GM12878 (cell line): ENCODE measurements around the gene PRM3. TPM values are rescaled to one million over a fixed set of nuclear protein-coding genes. Genes with fewer than 3 reads are reported as not detected.

ENCODE experiments used
- ATAC-seq: fragments of 200-7000 bp; cut with Tn5 transposase; 3 replicates; pipeline ENCODE4 v1.9.1; 2020; ENCODE audit warnings: mild to moderate bottlenecking, moderate library complexity
- BruUV-seq: library from RNA; stranded (reverse); fragments of 400-500 nt; replicated peaks from 2 replicates; lab custom pipeline; 2021; lab: Mats Ljungman, UMichigan
- CTCF ChIA-PET: fragments of 300-600 bp; sonication (Branson Sonifier 250); formaldehyde crosslinking; extraction: SDS; loops from one replicate; lab custom pipeline; 2021; ENCODE audit warnings: inconsistent platforms; lab: Yijun Ruan, JAX
- POLR2A ChIA-PET: fragments of 350-600 bp; formaldehyde crosslinking; extraction: SDS; loops from one replicate; lab custom pipeline; 2021; ENCODE audit warnings: inconsistent platforms; lab: Charles Lee
- RAD21 ChIA-PET: fragments of 300-600 bp; sonication (Branson Sonifier 250); formaldehyde crosslinking; loops from one replicate; lab custom pipeline; 2023; ENCODE audit warnings: antibody characterized with exemption; ENCODE audit not compliant: unreplicated experiment; lab: Charles Lee
- SMC1A ChIA-PET: fragments of 300-600 bp; sonication (Branson Sonifier 250); formaldehyde crosslinking; loops from one replicate; lab custom pipeline; 2023; ENCODE audit not compliant: unreplicated experiment, uncharacterized antibody; lab: Charles Lee
- DNase-seq: peaks from one replicate; pipeline ENCODE4 v3.0.0-alpha.2; 2011; ENCODE audit warnings: low read depth, low spot score
- FAIRE-seq: peaks from 3 replicates; lab custom pipeline; 2011; peaks lifted over from hg19 to GRCh38; lab: Jason Lieb, UNC
- H2AFZ ChIP-seq: 2 replicates; pipeline ENCODE4 v1.6.0; 2011; ENCODE audit warnings: low read depth, low read length, control low read depth; ENCODE audit not compliant: control insufficient read depth
- H3K27ac ChIP-seq: 2 replicates; pipeline ENCODE4 v1.5.1; 2011; ENCODE audit warnings: control low read depth; ENCODE audit not compliant: control insufficient read depth, insufficient read depth
- H3K27me3 ChIP-seq, 2 experiments: replicated peaks in 1 of 2; 2 replicates each; pipeline versions ENCODE4 v1.6.0 to v1.6.1; 2011; ENCODE audit warnings: low read length in 1 of 2; ENCODE audit not compliant: control insufficient read depth in 2 of 2, insufficient read depth in 2 of 2
- H3K36me3 ChIP-seq, 2 experiments: 2 replicates each; pipeline ENCODE4 v1.5.1; 2011; ENCODE audit warnings: low read length in 1 of 2; ENCODE audit not compliant: control insufficient read depth in 2 of 2, insufficient read depth in 2 of 2
- H3K4me1 ChIP-seq: 2 replicates; pipeline ENCODE4 v1.6.1; 2011; ENCODE audit warnings: mild to moderate bottlenecking, low read length, moderate library complexity, mixed read lengths; ENCODE audit not compliant: control insufficient read depth, insufficient read depth
- H3K4me2 ChIP-seq: 2 replicates; pipeline ENCODE4 v1.6.0; 2011; ENCODE audit warnings: control low read depth; ENCODE audit not compliant: control insufficient read depth, insufficient read depth
- H3K4me3 ChIP-seq: fragments of 200-600 bp; sonication (generic); 2 replicates; pipeline ENCODE4 v1.5.1; 2016
- H3K79me2 ChIP-seq: 2 replicates; pipeline ENCODE4 v1.6.0; 2011; ENCODE audit warnings: low read length; ENCODE audit not compliant: control insufficient read depth, insufficient read depth
- H3K9ac ChIP-seq: 2 replicates; pipeline ENCODE4 v1.8.0; 2011; ENCODE audit warnings: low read length, control low read depth, mixed read lengths; ENCODE audit not compliant: control insufficient read depth, insufficient read depth
- H3K9me3 ChIP-seq: replicated peaks from 3 replicates; pipeline ENCODE4 v1.5.1; 2011; ENCODE audit warnings: mild to moderate bottlenecking, low read length; ENCODE audit not compliant: control insufficient read depth, insufficient read depth
- H4K20me1 ChIP-seq: 2 replicates; pipeline ENCODE4 v1.6.0; 2011; ENCODE audit not compliant: control insufficient read depth, insufficient read depth
- BCLAF1 ChIP-seq: fragments of 450-650 bp; IDR thresholded peaks from 2 replicates; pipeline ENCODE4 v1.6.1; 2017; ENCODE audit warnings: antibody characterized with exemption, mild to moderate bottlenecking, moderate library complexity
- CHD1 ChIP-seq: IDR thresholded peaks from 2 replicates; pipeline ENCODE4 v1.6.1; 2012; ENCODE audit warnings: low read depth, low read length, improper control_type of control experiment
- CHD4 ChIP-seq: fragments of 200-600 bp; sonication (generic); IDR thresholded peaks from 2 replicates; pipeline ENCODE4 v1.6.1; 2016; ENCODE audit warnings: mild to moderate bottlenecking
- DPF2 ChIP-seq: fragments of 450-650 bp; IDR thresholded peaks from 2 replicates; pipeline ENCODE4 v1.6.1; 2017; ENCODE audit warnings: mild to moderate bottlenecking
- ESRRA ChIP-seq: IDR thresholded peaks from 2 replicates; pipeline ENCODE4 v1.6.1; 2012; ENCODE audit warnings: mild to moderate bottlenecking, low read length, improper control_type of control experiment
- HDGF ChIP-seq: fragments of 450-650 bp; IDR thresholded peaks from 2 replicates; pipeline ENCODE4 v1.6.1; 2016; ENCODE audit warnings: antibody characterized with exemption
- IKZF1 ChIP-seq: fragments of 450-650 bp; conservative IDR thresholded peaks from 2 replicates; pipeline ENCODE4 v1.6.1; 2017; ENCODE audit warnings: antibody characterized with exemption, mild to moderate bottlenecking
- IKZF2 ChIP-seq, 2 experiments: fragments of 450-650 bp; IDR thresholded peaks; 2 replicates each; pipeline ENCODE4 v1.6.1; 2017; ENCODE audit warnings: mild to moderate bottlenecking in 2 of 2, moderate library complexity in 2 of 2
- KDM1A ChIP-seq: fragments of 200-600 bp; sonication (generic); IDR thresholded peaks from 2 replicates; pipeline ENCODE4 v1.6.1; 2016; ENCODE audit warnings: borderline replicate concordance
- MTA3 ChIP-seq: IDR thresholded peaks from 2 replicates; pipeline ENCODE4 v1.6.1; 2012; ENCODE audit warnings: low read length, inconsistent platforms, borderline replicate concordance
- NR2C2 ChIP-seq: IDR thresholded peaks from 2 replicates; pipeline ENCODE4 v1.6.1; 2011; ENCODE audit warnings: borderline replicate concordance, low read depth; ENCODE audit not compliant: control insufficient read depth, insufficient read length
- RAD51 ChIP-seq: fragments of 450-650 bp; IDR thresholded peaks from 2 replicates; pipeline ENCODE4 v1.6.1; 2016; ENCODE audit warnings: moderate library complexity, mild to moderate bottlenecking, inconsistent platforms
- SMAD1 ChIP-seq: fragments of 450-650 bp; IDR thresholded peaks from 2 replicates; pipeline ENCODE4 v1.6.1; 2018; ENCODE audit warnings: mild to moderate bottlenecking, low read depth; ENCODE audit not compliant: partially characterized antibody
- ZNF217 ChIP-seq: fragments of 450-650 bp; IDR thresholded peaks from 2 replicates; pipeline ENCODE4 v1.6.1; 2017; ENCODE audit warnings: antibody characterized with exemption, mild to moderate bottlenecking
- WGBS: methylation state at CpG from one replicate; pipeline ENCODE4 v1.1.6; 2016; ENCODE audit warnings: low lambda C conversion rate; ENCODE audit not compliant: insufficient replicate concordance, insufficient coverage; ENCODE audit errors: missing lambda C conversion rate; 5-methylcytosine and 5-hydroxymethylcytosine counted together
- in situ Hi-C: fragments of 300-500 bp; cut with MboI; formaldehyde crosslinking; loops from 9 replicates; pipeline ENCODE4 v1.14.3; 2018; ENCODE audit warnings: mixed read lengths
- intact Hi-C: fragments of 100-400 bp; cut with micrococcal nuclease; formaldehyde crosslinking; loops from one replicate; pipeline ENCODE4 v1.14.2; 2022; ENCODE audit not compliant: unreplicated experiment
- polyA plus RNA-seq, 11 experiments: library from polyadenylated mRNA; depleted of rRNA in 4 of 11; unstranded in 6 of 11; stranded (reverse) in 5 of 11; fragments of >200 nt; fragmentation: Nextera tagmentation in 4 of 11; fragmentation: Illumina TruSeq in 1 of 11; extraction: Ambion mirVana in 4 of 11; extraction: Trizol in 1 of 11; gene quantifications; 1 replicate in 1 of 11; 2 replicates in 10 of 11; pipeline versions ENCODE4 v1.2.1 to v1.2.3, GENCODE V29; 2011 to 2016; ENCODE audit warnings: inconsistent platforms in 2 of 11, missing spikeins in 2 of 11, low read depth in 1 of 11
- total RNA-seq, 4 experiments: library from RNA; depleted of rRNA in 3 of 4; stranded (reverse); fragments of >200 nt in 3 of 4; fragmentation: Illumina TruSeq in 1 of 4; extraction: Trizol in 1 of 4; gene quantifications; 2 replicates each; pipeline versions ENCODE4 v1.2.1 to v1.2.3, GENCODE V29; 2013 to 2021
- TF ChIP-seq, protein P1 (sequence below): fragments of 150-350 bp; IDR thresholded peaks from 2 replicates; pipeline ENCODE4 v1.6.1; 2016; ENCODE audit warnings: low read depth, low read length
- TF ChIP-seq, protein P2 (sequence below): IDR thresholded peaks from 2 replicates; pipeline ENCODE4 v1.6.1; 2011; ENCODE audit warnings: borderline replicate concordance, low read depth, mild to moderate bottlenecking, moderate library complexity, mixed read lengths, low read length; ENCODE audit not compliant: insufficient read depth; ENCODE audit errors: extremely low read length

PRM3 gene
- total and polyA plus RNA-seq, 10 of the 15 experiments (the other 5 are each of a cell fraction or from before 2014, with no cell fraction given) = not detected

DNA sequence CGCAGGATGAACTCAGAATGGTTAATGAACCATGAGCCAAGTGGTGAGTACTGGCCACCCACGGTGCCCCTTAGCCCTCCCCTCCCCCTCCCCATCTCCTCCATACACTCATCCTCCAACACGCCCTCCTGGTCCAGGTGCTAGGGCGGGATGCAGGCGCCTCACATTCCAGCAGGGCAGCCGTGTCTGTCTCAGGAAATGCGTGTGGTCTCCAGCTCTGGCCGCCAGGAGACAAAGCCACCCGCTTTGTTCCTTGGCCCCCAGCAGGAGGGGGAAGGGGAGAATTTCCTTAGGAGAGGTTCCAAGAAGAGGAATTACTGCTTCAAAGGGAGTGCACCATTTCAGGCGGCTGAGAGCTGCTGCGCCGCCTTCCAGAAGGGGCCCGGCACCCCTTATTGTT, 42.1 kb upstream of the PRM3 start (continued):
- TF ChIP-seq, protein P1, sequence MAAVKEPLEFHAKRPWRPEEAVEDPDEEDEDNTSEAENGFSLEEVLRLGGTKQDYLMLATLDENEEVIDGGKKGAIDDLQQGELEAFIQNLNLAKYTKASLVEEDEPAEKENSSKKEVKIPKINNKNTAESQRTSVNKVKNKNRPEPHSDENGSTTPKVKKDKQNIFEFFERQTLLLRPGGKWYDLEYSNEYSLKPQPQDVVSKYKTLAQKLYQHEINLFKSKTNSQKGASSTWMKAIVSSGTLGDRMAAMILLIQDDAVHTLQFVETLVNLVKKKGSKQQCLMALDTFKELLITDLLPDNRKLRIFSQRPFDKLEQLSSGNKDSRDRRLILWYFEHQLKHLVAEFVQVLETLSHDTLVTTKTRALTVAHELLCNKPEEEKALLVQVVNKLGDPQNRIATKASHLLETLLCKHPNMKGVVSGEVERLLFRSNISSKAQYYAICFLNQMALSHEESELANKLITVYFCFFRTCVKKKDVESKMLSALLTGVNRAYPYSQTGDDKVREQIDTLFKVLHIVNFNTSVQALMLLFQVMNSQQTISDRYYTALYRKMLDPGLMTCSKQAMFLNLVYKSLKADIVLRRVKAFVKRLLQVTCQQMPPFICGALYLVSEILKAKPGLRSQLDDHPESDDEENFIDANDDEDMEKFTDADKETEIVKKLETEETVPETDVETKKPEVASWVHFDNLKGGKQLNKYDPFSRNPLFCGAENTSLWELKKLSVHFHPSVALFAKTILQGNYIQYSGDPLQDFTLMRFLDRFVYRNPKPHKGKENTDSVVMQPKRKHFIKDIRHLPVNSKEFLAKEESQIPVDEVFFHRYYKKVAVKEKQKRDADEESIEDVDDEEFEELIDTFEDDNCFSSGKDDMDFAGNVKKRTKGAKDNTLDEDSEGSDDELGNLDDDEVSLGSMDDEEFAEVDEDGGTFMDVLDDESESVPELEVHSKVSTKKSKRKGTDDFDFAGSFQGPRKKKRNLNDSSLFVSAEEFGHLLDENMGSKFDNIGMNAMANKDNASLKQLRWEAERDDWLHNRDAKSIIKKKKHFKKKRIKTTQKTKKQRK = no peak
- TF ChIP-seq DPF2 (no peak), ZNF217 (no peak)
- TF ChIP-seq, all 136 proteins: peak for 0

- no peak for TF ChIP-seq KDM1A
- no peak for TF ChIP-seq SMAD1
- TF ChIP-seq HDGF = no peak
- no peak for TF ChIP-seq IKZF1
- TF ChIP-seq NR2C2 = no peak
- no peak for TF ChIP-seq IKZF2 (IDR thresholded peaks at IDR 0.05)
- TF ChIP-seq RAD51 = no peak
- TF ChIP-seq MTA3 = no peak
- TF ChIP-seq ESRRA = no peak
- no peak for TF ChIP-seq CHD4
- TF ChIP-seq BCLAF1 = no peak
- TF ChIP-seq, protein P2, sequence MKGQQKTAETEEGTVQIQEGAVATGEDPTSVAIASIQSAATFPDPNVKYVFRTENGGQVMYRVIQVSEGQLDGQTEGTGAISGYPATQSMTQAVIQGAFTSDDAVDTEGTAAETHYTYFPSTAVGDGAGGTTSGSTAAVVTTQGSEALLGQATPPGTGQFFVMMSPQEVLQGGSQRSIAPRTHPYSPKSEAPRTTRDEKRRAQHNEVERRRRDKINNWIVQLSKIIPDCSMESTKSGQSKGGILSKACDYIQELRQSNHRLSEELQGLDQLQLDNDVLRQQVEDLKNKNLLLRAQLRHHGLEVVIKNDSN = no peak
- no peak for TF ChIP-seq CHD1
Observed at GRCh38 chr16:11314309-11314894, 41.0 kb upstream of the PRM3 start.

More at GRCh38 chr16:11314309-11314894, 41.0 kb upstream of the PRM3 start:
- no peak for FAIRE-seq
- RAD21 ChIA-PET = interaction anchor here (1.0 to 8.5 kb wide), 4 partner anchors 13 to 58 kb away, joined by 4 to 206 read pairs (median 96); partner anchors contain the start of gene SOCS1
- Histone ChIP-seq H3K79me2 (no peaks in the 10 kb centered on the region), H2AFZ (no peak overlapping the region), H3K9me3 (no peaks in the 10 kb centered on the region; the same call in 2 of the 3 replicates), H3K27me3 (no peaks in the 10 kb centered on the region; a peak in 1 of 4 replicates), H3K27ac (no peak overlapping the region), H3K4me3 (no peak overlapping the region), H4K20me1 (no peaks in the 10 kb centered on the region), H3K9ac (no peak overlapping the region), H3K36me3 (no peaks in the 10 kb centered on the region), H3K4me2 (no peak overlapping the region), H3K4me1 (peaks cover 42% of the 10 kb centered on the region)
- SMC1A ChIA-PET = interaction anchor here (1.5 to 7.4 kb wide), 2 partner anchors 10 to 15 kb away, joined by 6 to 194 read pairs; no protein-coding TSS in a partner anchor
- no peak for ATAC-seq
- DNase-seq = no peak
- CTCF ChIA-PET = interaction anchor here (6.9 kb wide), 1 partner anchor 39 kb away, joined by 70 read pairs; no protein-coding TSS in a partner anchor
- BruUV-seq = no TSS peak
- intact Hi-C loops (loop anchor here (5.0 kb wide), 1 partner anchor 107 kb away; no protein-coding TSS in a partner anchor), in situ Hi-C loops (no loop called here)
- 96% methylated on average over 8 of the region's 8 CpGs for WGBS
- POLR2A ChIA-PET = interaction anchor here (1.2 to 2.8 kb wide), 2 partner anchors 12 to 14 kb away, joined by 4 to 14 read pairs; no protein-coding TSS in a partner anchor
